NCI-H82 treated with DMSO at 0.1 percent for 48 hours (cell line): ENCODE results near the gene SBF2.
"Not testable (repeated sequence)": the region's sequence is repeated elsewhere in the genome, so short reads cannot be mapped to it uniquely, and the experiment has no call there.

Source experiments
- DNase-seq: peaks from one replicate; lab custom pipeline; 2025; ENCODE audit not compliant: unreplicated experiment; lab: John Stamatoyannopoulos, UW

Gene SBF2

DNA sequence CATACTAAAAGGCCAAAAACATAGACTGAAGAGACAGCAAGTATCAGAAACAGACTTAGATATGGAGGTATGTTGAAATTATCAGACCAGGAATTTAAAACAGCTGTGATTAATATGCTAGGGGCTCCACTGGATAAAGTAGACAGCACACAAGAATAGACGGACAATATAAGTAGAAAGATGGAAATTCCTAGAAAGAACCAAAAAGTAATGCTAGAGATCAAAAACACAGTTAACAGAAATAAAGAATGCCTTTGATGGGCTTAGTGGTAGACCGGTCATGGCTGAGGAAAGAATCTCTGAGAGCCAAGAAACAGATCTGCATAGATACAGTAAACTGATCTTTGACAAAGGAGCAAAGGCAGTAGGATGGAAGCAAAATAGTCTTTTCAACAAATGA, 380.0 kb downstream of the SBF2 start:
- no peak for DNase-seq

DNA sequence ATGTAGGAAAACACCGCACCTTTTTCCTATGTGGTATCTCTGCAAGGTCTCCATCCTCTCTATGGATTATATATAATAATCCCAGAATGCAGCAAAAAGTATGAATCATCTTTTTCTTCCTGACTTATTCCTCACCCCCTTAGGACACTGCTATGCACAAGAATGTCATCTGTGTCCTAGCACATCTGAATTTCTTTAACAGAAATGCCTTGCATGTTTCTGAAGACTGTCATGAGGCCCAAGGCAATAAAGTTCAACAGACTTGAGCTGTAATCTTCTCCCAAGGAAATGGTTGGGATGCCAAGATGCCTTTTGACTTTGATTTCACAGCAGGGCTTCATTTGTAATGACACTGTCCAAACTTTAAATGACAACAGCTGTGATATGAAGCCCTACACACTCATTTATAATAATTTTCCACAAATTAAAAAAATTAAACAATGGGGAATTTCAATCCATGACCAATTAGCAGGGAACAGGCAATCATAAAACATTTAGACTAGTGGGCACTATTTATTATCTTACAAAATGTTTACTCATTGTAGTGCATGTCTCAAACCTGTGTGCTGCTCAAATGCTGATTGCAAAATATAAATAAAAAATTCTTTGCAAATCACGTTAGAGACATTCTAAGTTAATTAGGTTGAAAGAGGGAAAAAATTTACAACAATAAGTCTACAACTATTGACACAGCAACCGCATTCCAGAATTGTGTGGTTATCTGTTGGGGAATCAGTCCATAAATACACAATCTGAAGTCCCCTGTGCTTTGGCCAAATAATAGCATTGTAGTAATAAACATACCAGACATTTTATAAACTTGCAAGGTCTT, 387.8 kb downstream of the SBF2 start:
- no peak for DNase-seq

DNA sequence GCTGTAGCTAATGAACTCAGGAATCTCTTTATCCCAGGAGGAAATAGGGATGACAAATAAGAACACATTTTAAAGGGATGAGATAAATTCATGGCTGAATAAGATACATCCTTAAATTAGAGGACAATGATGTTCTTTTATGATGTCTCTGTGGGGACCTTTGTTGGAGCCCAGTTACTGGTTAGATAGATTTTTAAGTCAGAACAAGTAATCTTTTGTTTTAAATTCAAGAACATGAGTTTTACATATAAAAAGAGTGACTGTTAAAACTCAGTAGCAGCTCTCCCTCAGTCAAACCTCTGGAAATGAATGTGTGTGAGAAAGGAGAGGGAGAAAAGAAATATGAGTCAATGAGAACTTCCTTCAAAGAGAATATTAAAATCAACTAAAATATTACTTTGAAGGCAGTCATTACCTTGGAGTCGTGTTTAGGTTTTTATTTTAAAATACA, 388.5 kb downstream of the SBF2 start:
- no peak for DNase-seq

DNA sequence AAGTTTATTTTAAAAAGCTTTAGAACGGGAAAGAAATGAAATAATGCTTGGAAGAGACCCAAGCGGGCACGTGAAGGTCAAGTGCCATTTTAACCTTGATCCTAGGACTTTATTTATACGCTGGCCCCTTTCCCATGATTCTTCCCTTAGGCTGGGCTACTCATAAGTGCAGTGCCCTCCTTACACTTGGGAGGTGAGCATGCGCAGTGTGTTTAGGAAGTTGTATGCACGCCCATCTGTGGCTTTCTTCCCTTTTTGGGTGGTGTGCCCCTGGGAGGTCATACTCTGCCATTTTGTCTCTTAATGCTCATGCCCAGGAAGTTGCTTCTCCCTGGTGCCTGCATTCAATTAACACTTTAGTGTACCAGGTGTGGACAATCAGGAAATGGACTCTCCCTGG, 390.4 kb downstream of the SBF2 start:
- DNase-seq: no peak

DNA sequence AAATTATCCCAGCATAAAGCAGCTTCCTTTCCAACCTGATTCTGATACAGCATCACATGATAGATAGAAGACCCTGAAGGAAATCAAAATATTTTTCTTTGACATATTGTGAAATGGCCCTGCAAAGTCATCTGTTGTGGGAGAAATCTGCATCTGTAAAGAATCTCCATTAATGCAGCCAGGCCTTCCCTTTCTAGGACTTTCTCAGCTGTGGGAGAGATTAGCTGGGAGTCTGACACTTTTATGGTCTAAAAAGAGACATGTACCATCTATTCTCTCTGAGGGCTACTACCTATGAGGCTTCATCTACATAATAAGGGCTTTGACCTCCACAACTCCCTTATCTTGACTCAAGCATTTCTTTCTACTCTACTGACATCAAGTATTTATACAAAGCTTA, 392.1 kb downstream of the SBF2 start:
- no peak for DNase-seq

DNA sequence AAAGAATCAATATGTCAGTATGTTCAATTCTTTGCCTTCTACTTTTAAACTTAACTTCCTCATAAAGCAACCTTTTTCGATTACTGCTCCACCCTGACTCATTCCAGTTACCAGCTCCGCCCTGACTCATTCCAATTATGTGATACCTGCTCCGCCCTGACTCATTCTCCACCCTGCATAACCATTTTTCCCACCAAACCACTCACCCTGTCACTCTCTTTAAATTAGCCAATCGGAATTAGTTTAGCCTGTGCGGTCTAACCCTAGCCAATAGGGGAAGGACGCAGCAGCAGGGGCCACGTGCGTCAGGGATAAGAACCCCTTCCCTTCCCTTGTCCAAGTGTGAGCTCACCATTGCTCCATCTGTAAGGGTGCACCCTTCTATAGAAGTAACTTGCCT, 393.8 kb downstream of the SBF2 start:
- not testable (repeated sequence) for DNase-seq

DNA sequence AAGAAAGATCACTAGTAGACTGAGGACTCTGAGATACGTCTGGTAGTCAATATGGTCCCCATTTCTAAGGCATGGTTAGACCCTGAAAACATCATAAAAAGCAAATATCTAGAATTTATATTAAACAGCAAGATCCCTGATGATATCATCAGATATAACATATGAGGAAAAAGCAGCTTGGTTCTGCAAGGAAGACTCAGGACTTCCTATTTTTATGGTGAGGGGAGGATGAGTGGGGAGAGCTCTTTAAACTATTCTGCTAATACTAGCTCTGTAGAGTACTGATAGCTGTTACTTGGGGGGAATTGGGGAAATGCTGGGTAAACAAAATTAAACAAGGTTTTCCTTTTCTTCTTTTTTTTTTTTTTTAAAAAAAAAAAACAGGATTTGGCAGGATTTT, 394.3 kb downstream of the SBF2 start:
- no peak for DNase-seq

DNA sequence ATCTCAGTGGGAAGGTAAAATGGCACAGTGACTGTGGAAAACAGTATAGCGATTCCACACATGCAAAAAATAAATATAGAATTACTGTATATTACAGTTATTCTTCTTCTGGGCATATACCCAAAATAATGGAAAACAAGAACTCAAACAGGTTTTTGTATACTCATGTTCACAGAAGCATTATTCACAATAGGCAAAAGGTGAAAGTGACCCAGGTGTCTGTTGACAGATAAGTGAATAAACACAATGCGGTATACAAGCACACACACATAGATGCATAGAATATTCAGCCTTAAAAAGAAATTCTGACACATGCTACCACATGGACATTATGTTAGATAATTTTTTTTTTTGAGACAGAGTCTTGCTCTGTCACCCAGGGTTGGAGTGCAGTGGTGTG, 397.1 kb downstream of the SBF2 start:
- no peak for DNase-seq

DNA sequence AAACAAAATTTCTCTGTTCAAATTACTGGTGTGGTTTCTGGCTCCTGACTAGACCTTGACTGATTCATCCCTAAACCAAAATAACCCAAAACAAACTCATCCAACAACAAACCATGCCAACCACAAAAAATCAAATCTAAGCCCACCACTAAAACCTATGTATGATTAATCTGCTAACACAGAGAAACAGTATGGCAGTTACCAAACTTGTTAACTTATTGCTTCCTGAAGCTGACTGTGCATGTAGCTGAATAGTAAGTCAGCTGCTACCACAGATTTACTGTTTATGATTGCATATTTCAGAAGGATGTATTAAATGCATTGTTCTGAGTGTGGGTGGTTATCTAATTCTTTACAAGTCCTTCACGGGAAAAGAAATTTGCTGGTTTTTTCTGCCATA, 399.0 kb downstream of the SBF2 start:
- no peak for DNase-seq

DNA sequence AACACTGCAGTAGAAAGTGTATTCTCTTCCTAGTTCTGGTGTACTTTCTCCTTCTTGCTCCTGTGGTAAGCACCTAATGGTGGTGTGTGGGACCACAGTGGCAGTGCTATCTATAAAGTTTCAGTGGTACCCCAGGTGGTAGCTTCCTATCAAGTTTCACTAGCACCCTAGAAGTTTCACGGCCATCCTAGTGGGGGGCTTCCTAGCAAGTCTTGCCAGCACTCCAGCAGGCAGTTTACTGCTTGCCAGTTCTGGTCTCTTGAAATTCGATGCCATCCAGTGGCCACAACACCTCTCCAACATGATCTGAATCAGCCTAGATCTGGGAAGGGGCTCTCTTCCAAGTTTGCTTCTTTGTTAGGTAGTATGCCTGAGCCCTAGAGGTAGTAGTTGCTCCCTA, 400.5 kb downstream of the SBF2 start:
- no peak for DNase-seq

DNA sequence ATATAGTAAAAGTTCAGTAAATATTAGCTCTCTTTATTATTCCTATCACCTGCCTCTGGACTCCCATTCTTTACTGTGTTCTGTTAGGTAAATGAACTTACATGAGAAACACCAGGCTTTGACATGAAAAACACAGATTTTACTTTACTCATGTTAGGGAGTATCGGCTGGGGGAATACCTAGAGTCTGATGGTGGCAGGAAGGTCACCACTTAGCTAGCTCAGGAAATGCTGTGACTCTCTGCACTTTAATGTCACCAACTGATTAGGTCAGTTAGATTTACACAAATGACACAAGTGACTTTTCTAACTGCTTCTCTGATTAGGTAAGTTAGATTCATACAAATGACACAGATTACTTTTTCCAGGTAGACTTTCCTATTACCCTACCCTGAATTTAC, 405.1 kb downstream of the SBF2 start:
- DNase-seq: no peak

DNA sequence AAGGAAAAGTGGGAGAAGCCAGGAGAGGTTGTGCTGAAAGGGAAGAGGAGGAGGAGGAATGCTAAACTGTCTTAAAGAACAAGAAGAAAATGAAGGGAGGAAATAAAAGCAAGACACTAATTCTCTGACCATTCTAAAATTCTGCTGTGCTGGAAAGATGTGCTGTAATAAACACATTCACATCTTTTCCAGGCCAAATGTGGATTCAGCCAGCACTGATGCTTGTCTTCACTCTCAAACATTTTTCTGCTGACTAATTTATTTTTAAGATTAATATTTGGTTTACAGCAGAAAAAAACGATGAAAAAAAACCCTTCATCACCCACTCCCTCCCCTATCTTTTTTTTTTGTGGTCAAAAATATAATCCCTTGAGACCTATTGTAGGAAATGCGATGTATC, 406.5 kb downstream of the SBF2 start:
- DNase-seq: no peak

DNA sequence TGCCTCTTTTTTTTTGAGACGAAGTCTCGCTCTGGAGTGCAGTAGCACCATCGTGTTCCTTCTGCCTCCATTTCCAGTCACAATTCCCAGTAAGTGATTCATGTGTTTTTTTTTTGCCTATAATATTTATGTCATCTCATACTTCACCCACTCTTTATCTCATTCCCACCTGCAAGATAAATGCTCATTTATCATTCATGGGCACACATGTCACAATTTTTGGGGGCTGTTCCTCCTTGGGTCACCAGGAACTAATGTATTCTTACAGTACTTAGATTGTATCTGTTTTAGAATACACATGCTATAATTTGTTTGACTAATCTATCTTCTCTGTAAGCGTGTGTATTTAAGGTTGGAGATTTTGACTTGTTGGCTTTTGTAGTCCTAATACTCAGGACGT, 407.4 kb downstream of the SBF2 start:
- DNase-seq: no peak

DNA sequence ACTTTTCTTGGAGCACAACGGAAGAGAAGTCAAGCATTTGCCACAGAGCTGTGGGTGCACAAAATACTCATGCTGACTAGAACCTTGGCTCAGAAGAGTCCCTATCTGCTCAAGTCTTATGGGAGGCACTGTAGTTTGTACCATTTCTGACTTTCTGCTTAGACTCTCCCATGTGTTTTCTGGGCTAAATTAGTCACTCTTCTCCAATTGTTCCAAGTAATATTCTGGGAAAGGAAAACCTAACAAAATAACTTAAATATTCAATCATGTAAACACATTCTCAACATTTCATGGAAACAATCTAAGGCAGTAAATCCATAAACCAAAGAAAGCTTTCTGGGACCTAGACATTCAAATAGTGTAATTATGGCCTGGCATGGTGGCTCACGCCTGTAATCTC, 409.4 kb downstream of the SBF2 start:
- DNase-seq: no peak

DNA sequence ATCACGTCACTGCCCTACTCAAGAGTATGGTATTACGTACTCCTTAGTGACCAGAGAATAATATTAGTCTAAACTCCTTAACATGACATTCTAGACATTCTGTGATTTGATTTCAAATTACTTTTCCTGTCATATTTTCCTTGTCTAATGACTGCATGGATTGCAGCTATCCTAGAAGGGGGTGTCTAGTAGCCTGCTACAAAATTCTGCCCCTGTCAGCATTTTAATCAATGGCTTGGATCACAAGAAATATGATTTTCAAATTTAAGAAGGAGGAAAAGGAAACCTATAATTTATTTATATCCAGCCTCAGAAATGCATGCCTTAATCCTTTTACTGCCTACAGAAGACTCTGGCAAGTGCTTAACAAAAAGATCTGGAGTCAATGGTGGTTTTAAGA, 413.4 kb downstream of the SBF2 start:
- DNase-seq: no peak

DNA sequence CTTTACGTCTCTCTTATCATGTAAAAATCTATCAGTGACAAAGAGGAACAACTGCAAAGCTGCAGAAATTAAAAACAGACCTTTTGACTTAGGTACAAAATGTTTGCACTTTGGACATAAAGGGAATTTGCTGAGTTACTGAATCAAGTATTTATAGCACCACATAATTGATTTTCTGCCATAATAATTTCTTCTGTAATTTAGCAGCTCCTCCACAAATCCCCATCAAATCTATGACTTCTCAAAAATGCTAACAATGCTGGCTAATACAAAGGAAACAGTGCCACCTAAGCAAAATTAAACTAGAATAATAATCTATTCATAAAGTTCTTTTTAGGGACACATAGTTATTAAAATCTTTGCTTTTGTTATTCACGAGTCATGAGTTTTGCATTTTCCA, 415.1 kb downstream of the SBF2 start:
- DNase-seq: no peak

DNA sequence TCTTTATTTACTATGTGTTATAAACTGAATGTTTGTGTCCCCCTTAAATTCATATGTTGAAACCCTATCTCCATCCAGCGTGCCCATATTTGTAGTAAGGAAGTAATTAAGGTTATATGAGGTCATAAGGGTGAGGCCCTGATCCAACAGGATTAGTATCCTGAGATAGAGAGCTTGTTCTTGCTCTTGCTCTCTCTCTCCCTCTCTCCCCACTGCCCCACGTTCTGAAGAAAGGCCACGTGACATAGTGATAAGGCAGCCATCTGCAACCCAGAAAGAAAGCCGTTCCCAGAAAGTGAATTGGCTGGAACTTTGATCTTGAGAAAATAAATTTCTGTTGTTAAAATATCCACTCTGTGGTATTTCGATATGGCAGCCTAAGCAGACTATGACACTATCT, 417.7 kb downstream of the SBF2 start:
- DNase-seq: no peak

DNA sequence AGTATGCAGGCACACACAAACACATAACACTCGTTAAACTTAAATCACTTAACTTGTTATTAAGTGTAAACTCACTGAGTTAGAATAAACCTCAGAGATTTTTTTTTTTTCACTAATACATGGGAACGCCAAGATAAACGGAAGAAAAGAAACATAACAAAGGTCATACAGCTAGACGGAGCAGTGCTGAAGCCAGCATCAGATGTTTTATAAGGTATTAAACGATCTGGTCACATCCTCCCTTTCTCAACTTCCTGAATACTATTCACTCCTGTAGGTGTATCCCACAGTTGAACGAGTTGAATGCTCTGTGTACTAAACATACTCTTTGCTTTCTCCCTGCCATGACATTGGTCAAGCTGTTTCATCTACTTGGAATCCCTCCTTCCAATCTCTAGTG, 418.2 kb downstream of the SBF2 start:
- no peak for DNase-seq

DNA sequence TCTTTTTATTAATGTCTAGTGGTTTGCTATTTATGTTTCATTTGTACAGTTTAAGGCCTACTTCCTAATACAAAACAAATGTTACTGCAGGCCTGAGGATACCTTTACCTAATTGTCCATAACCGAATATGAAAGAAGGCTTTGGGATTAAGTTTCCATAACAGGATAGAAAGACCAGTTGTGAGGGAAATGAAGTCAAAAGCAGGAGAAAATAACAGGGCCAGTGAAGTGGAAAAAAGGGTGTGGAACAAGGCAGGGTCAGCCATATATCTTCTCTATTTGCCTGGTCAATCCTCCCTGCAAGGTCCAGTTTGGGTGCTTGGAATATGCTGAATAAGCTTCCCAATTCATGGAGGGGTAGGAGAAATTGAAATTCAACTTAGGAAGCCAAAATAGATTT, 418.6 kb downstream of the SBF2 start:
- DNase-seq: no peak

DNA sequence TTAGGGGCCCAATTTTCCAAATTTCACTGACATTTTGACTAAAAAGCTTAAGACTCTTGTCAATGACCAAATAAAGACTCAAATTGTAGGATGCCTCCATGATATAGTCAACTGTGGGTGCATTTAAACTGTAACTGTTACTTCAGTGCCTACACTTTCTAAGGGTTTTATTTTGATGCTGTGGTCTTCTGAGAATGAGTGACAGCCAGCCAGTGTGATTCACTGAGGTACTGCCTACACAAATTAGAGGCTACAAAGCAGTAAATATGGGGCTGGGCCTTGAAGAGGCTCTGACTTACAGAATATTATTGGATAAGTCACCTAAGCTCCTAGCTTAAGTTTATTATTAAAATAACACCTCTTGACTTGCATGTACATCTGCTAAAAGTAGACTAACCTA, 419.6 kb downstream of the SBF2 start:
- DNase-seq: peak; percentile 52

DNA sequence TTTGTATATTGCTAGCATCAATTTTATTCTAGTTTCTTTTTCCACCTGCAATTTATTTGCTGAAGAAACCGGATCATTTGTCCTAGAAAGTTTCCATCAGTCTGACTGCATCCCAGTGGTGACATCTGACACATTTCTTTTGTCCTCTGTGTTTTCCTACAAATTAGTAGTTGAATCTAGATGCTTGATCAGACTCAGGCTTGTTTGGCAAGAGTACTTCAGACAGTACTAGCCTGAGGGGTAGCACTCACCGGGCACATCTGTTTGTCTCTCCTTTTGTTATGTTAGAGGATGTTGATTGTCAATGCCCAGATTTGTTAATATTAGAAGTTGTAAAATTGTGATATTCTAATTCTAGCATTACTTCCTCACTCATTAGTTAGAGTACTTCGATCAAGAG, 425.4 kb downstream of the SBF2 start:
- no peak for DNase-seq

DNA sequence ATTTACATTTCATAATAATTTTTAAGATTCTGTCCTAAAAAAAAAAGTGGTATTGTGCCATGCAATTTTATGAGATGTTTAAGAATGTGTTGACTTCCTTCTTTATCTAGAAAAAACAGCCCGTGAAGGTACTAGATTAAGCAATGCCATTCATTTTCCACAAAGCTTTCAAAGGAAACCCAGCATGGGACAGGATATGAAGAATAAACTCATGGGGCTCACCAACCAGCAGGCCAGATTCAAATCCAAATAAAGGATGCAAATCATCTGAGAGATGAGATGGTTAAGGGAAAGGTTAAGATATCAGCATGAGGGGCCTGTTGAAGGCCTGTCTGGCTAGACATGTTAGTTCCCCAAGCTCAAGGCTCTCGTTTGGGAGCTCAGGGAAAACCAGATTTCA, 431.0 kb downstream of the SBF2 start:
- no peak for DNase-seq
